ENCODE measurements around the gene MCUR1. TPM values are rescaled to one million over a fixed set of nuclear protein-coding genes. Genes with fewer than 3 reads are reported as not detected.
"Not testable (repeated sequence)": the region's sequence is repeated elsewhere in the genome, so short reads cannot be mapped to it uniquely, and the experiment has no call there.

Gene MCUR1
- total RNA-seq, 1 donor from 2014 or later: 4.7 TPM

DNA sequence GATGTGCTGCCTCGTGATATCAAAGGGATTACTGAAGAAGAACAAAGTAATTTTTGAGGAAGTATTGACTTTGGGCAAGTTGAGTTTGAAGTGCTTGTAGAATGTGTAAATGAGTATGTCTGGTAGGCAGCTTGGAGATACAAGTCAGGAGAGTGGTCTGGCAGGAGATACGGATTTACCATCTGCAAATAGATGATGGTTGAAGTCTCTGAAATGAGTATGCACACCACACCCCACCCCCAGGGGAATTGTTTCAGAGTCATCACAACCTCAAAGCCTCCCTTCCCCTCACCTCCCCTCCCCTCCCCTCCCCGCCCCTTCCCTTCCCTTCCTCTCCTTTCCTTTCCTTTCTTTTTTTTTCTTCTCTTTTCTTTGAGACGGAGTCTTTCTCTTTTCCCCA, 16.4 kb upstream of the MCUR1 start:
- Histone ChIP-seq H3K36me3 (ENCODE audit: control insufficient read depth in 3 of 3, insufficient read depth in 3 of 3, low read length in 3 of 3) (no peaks in the 10 kb centered on the region), H3K27ac (ENCODE audit: low read depth, low read length) (no peak overlapping the region), H3K4me3 (ENCODE audit: low read length in 3 of 3) (no peak overlapping the region), H3K4me1 (ENCODE audit: control insufficient read depth in 3 of 3, insufficient read depth in 3 of 3, low read length in 3 of 3) (no peaks in the 10 kb centered on the region), H3K9me3 (ENCODE audit: control insufficient read depth in 3 of 3, low read length in 3 of 3) (no peaks in the 10 kb centered on the region), H3K27me3 (ENCODE audit: control insufficient read depth in 3 of 3, insufficient read depth in 3 of 3, low read length in 3 of 3) (no peaks in the 10 kb centered on the region), H3K9ac (ENCODE audit: low read depth in 1 of 3, low read length in 3 of 3) (no peak overlapping the region)

DNA sequence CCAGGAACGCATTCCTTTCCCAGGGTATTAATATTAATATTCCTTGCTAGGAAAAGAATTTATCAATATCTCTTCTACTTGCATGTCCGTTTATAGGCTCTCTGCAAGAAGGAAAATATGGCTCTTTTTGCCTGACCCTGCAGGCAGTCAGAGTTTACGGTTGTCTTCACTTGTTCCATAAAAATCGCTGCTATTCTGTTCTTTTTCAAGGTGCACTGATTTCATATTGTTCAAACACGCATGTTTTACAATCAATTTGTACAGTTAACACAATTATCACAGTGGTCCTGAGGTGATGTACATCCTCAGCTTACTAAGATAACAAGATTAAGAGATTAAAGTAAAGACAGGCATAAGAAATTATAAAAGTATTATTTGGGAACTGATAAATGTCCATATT, 15.1 kb upstream of the MCUR1 start:
- not testable (repeated sequence) for H3K36me3 ChIP-seq (ENCODE audit: control insufficient read depth in 3 of 3, insufficient read depth in 3 of 3, low read length in 3 of 3); H3K4me1 ChIP-seq (ENCODE audit: control insufficient read depth in 3 of 3, insufficient read depth in 3 of 3, low read length in 3 of 3); H3K27me3 ChIP-seq (ENCODE audit: control insufficient read depth in 3 of 3, insufficient read depth in 3 of 3, low read length in 3 of 3); H3K9ac ChIP-seq (ENCODE audit: low read depth in 1 of 3, low read length in 3 of 3); H3K27ac ChIP-seq (ENCODE audit: low read depth, low read length); H3K9me3 ChIP-seq (ENCODE audit: control insufficient read depth in 3 of 3, low read length in 3 of 3); H3K4me3 ChIP-seq (ENCODE audit: low read length in 3 of 3)

DNA sequence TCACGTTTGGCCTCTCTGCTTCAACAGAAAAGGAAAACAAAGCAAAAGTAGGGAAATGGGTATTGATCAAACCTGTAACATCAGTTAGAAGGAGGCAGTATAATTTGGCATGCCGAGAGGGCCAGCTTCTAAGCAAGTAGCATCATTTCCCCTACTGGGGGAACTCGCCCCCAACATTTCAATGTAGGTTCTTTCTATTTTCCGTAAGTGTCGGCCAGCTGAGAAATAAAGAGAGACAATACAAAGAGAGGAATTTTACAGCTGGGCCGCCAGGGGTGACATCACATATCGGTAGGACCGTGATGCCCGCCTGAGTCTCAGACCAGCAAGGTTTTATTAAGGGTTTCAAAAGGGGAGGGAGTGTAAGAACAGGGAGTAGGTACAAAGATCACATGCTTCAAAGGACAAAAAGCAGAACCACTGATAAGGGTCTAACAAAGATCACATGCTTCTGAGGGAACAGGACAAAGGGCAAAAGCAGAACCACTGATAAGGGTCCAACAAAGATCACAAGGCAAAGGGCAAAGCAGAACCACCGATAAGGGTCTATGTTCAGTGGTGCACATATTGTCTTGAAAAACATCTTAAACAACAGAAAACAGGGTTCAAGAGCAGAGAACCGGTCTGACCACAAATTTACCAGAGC, 14.4 kb upstream of the MCUR1 start:
- H3K4me1 ChIP-seq (ENCODE audit: control insufficient read depth in 3 of 3, insufficient read depth in 3 of 3, low read length in 3 of 3); H3K4me3 ChIP-seq (ENCODE audit: low read length in 3 of 3); H3K27ac ChIP-seq (ENCODE audit: low read depth, low read length); H3K27me3 ChIP-seq (ENCODE audit: control insufficient read depth in 3 of 3, insufficient read depth in 3 of 3, low read length in 3 of 3); H3K9ac ChIP-seq (ENCODE audit: low read depth in 1 of 3, low read length in 3 of 3); H3K9me3 ChIP-seq (ENCODE audit: control insufficient read depth in 3 of 3, low read length in 3 of 3); H3K36me3 ChIP-seq (ENCODE audit: control insufficient read depth in 3 of 3, insufficient read depth in 3 of 3, low read length in 3 of 3): not testable (repeated sequence)

- Histone ChIP-seq H3K27ac (ENCODE audit: low read depth, low read length) (no peak overlapping the region), H3K9ac (ENCODE audit: low read depth in 1 of 3, low read length in 3 of 3) (no peak overlapping the region), H3K27me3 (ENCODE audit: control insufficient read depth in 3 of 3, insufficient read depth in 3 of 3, low read length in 3 of 3) (no peaks in the 10 kb centered on the region), H3K9me3 (ENCODE audit: control insufficient read depth in 3 of 3, low read length in 3 of 3) (no peaks in the 10 kb centered on the region), H3K4me3 (ENCODE audit: low read length in 3 of 3) (no peak overlapping the region), H3K4me1 (ENCODE audit: control insufficient read depth in 3 of 3, insufficient read depth in 3 of 3, low read length in 3 of 3) (no peaks in the 10 kb centered on the region), H3K36me3 (ENCODE audit: control insufficient read depth in 3 of 3, insufficient read depth in 3 of 3, low read length in 3 of 3) (no peaks in the 10 kb centered on the region)
Measured at GRCh38 chr6:13827032-13827431, 12.7 kb upstream of the MCUR1 start.

DNA sequence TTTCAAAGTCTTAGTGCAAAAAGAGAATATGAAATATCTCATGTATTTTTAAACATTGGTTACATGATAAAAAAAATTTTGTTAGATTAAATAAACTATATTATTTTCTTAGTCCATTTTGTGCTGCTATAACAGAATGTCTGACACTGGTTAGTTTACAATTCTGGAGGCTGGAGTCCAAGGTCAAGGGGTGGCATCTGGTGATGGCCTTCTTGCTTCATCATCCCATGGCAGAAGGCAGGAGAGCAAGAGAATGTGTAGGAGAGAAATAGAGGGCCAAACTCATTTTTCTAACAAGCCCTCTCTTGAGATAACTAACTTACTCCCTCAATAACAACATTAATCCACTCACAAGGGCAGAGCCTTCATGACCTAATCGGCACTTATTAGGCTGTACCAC, 11.5 kb upstream of the MCUR1 start:
- Histone ChIP-seq H3K27me3 (ENCODE audit: control insufficient read depth in 3 of 3, insufficient read depth in 3 of 3, low read length in 3 of 3) (no peaks in the 10 kb centered on the region), H3K36me3 (ENCODE audit: control insufficient read depth in 3 of 3, insufficient read depth in 3 of 3, low read length in 3 of 3) (no peaks in the 10 kb centered on the region), H3K4me1 (ENCODE audit: control insufficient read depth in 3 of 3, insufficient read depth in 3 of 3, low read length in 3 of 3) (no peaks in the 10 kb centered on the region), H3K4me3 (ENCODE audit: low read length in 3 of 3) (no peak overlapping the region), H3K9me3 (ENCODE audit: control insufficient read depth in 3 of 3, low read length in 3 of 3) (no peaks in the 10 kb centered on the region), H3K9ac (ENCODE audit: low read depth in 1 of 3, low read length in 3 of 3) (no peak overlapping the region), H3K27ac (ENCODE audit: low read depth, low read length) (no peak overlapping the region)

- no peak overlapping the region for H3K4me3 ChIP-seq (ENCODE audit: low read length in 3 of 3)
- no peaks in the 10 kb centered on the region for H3K9me3 ChIP-seq (ENCODE audit: control insufficient read depth in 3 of 3, low read length in 3 of 3)
- H3K27ac ChIP-seq (ENCODE audit: low read depth, low read length): no peak overlapping the region
- no peaks in the 10 kb centered on the region for H3K27me3 ChIP-seq (ENCODE audit: control insufficient read depth in 3 of 3, insufficient read depth in 3 of 3, low read length in 3 of 3)
- no peaks in the 10 kb centered on the region for H3K36me3 ChIP-seq (ENCODE audit: control insufficient read depth in 3 of 3, insufficient read depth in 3 of 3, low read length in 3 of 3)
- peaks cover 0 to 8% (median 0%) of the 10 kb centered on the region in 3 donors for H3K4me1 ChIP-seq (ENCODE audit: control insufficient read depth in 3 of 3, insufficient read depth in 3 of 3, low read length in 3 of 3)
- no peak overlapping the region for H3K9ac ChIP-seq (ENCODE audit: low read depth in 1 of 3, low read length in 3 of 3)
Measured at GRCh38 chr6:13818341-13818740, 4.0 kb upstream of the MCUR1 start.

DNA sequence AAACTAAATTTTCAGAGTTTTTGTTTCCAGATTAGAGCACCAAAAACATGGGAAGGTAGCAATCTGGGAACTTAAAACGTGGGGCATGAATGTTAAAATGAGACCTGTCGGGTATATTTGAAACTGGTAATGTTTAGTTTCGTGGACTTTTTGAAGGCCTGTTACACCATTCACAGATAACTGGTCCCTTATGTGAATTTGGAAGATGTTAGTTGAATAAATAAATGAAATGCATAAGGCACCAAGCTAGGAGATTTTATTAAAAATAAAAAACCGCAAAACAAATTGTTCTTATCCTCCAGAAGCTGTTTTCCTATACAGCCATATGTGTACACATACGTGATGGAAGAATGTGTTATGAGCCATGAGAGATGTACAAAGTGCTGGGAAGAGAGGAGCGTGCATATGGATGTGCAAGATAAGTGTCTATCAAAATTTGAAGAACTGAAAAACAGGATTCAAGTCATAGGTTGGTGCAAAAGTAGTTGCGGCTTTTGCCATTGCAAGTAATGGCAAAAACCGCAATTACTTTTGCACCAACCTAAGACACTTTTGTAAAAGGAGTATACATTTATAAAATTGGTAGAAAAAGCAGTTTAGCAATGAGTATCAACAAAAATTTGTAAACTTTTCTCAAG, 700 bp upstream of the MCUR1 start:
- peaks cover 19 to 37% (median 28%) of the 10 kb centered on the region in 3 donors for H3K4me1 ChIP-seq (ENCODE audit: control insufficient read depth in 3 of 3, insufficient read depth in 3 of 3, low read length in 3 of 3)
- no peaks in the 10 kb centered on the region for H3K27me3 ChIP-seq (ENCODE audit: control insufficient read depth in 3 of 3, insufficient read depth in 3 of 3, low read length in 3 of 3)

GRCh38 chr6:13813621-13814175, 659 bp downstream of the MCUR1 start:
- Histone ChIP-seq H3K27me3 (ENCODE audit: control insufficient read depth in 3 of 3, insufficient read depth in 3 of 3, low read length in 3 of 3) (no peaks in the 10 kb centered on the region), H3K9me3 (ENCODE audit: control insufficient read depth in 3 of 3, low read length in 3 of 3) (no peaks in the 10 kb centered on the region), H3K27ac (ENCODE audit: low read depth, low read length) (peak overlapping the region; percentile 85), H3K36me3 (ENCODE audit: control insufficient read depth in 3 of 3, insufficient read depth in 3 of 3, low read length in 3 of 3) (no peaks in the 10 kb centered on the region), H3K9ac (ENCODE audit: low read depth in 1 of 3, low read length in 3 of 3) (peak overlapping the region; percentile 70 to 87 (median 82)), H3K4me1 (ENCODE audit: control insufficient read depth in 3 of 3, insufficient read depth in 3 of 3, low read length in 3 of 3) (peaks cover 19 to 37% (median 28%) of the 10 kb centered on the region in 3 donors), H3K4me3 (ENCODE audit: low read length in 3 of 3) (peak overlapping the region; percentile 81 to 87 (median 86))

More for the DNA sequence above, 700 bp upstream of the MCUR1 start:
- Histone ChIP-seq H3K36me3 (ENCODE audit: control insufficient read depth in 3 of 3, insufficient read depth in 3 of 3, low read length in 3 of 3) (no peaks in the 10 kb centered on the region), H3K27ac (ENCODE audit: low read depth, low read length) (peak overlapping the region; percentile 85), H3K9ac (ENCODE audit: low read depth in 1 of 3, low read length in 3 of 3) (peak overlapping the region; percentile 80 to 87 (median 87)), H3K4me3 (ENCODE audit: low read length in 3 of 3) (peak overlapping the region; percentile 76 to 87 (median 86)), H3K9me3 (ENCODE audit: control insufficient read depth in 3 of 3, low read length in 3 of 3) (no peaks in the 10 kb centered on the region)

DNA sequence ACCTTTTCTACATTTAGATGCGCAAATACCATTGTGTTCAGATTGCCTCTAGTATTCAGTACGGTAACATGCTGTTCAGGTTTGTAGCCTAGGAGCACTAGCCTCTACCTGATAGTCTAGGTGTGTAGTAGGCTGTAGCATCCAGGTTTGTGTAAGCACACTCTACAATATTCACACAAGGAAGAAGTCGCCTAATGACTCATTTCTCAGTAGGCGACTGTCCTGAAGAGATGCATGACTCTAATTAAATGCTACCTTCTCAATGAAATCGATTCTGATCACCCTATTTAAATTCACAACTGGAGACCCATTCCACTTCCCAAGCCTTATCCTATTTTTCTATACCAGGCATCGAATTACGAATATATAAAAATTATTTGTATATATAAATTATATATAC, 1.3 kb downstream of the MCUR1 start:
- Histone ChIP-seq H3K4me3 (ENCODE audit: low read length in 3 of 3) (peak overlapping the region; percentile 6 to 86 (median 81)), H3K9ac (ENCODE audit: low read depth in 1 of 3, low read length in 3 of 3) (peak overlapping the region in 1 of 3 donors; percentile 87), H3K4me1 (ENCODE audit: control insufficient read depth in 3 of 3, insufficient read depth in 3 of 3, low read length in 3 of 3) (peaks cover 19 to 37% (median 28%) of the 10 kb centered on the region in 3 donors), H3K27ac (ENCODE audit: low read depth, low read length) (no peak overlapping the region), H3K27me3 (ENCODE audit: control insufficient read depth in 3 of 3, insufficient read depth in 3 of 3, low read length in 3 of 3) (no peaks in the 10 kb centered on the region), H3K36me3 (ENCODE audit: control insufficient read depth in 3 of 3, insufficient read depth in 3 of 3, low read length in 3 of 3) (no peaks in the 10 kb centered on the region), H3K9me3 (ENCODE audit: control insufficient read depth in 3 of 3, low read length in 3 of 3) (no peaks in the 10 kb centered on the region)

GRCh38 chr6:13812359-13812642, 2.1 kb downstream of the MCUR1 start:
- Histone ChIP-seq H3K27me3 (ENCODE audit: control insufficient read depth in 3 of 3, insufficient read depth in 3 of 3, low read length in 3 of 3) (no peaks in the 10 kb centered on the region), H3K4me3 (ENCODE audit: low read length in 3 of 3) (peak overlapping the region in 1 of 3 donors; percentile 45), H3K9ac (ENCODE audit: low read depth in 1 of 3, low read length in 3 of 3) (no peak overlapping the region), H3K36me3 (ENCODE audit: control insufficient read depth in 3 of 3, insufficient read depth in 3 of 3, low read length in 3 of 3) (peaks cover 0 to 3% (median 0%) of the 10 kb centered on the region in 3 donors), H3K4me1 (ENCODE audit: control insufficient read depth in 3 of 3, insufficient read depth in 3 of 3, low read length in 3 of 3) (peaks cover 19 to 37% (median 28%) of the 10 kb centered on the region in 3 donors), H3K27ac (ENCODE audit: low read depth, low read length) (peak overlapping the region; percentile 69), H3K9me3 (ENCODE audit: control insufficient read depth in 3 of 3, low read length in 3 of 3) (no peaks in the 10 kb centered on the region)

Data from skeletal muscle tissue (tissue), 4 donors.